GM18870 (cell line): ENCODE data around the gene NR6A1.
"Not testable (repeated sequence)": the region's sequence is repeated elsewhere in the genome, so short reads cannot be mapped to it uniquely, and the experiment has no call there.

Experiments
- ATAC-seq: cut with Tn5 transposase; IDR thresholded peaks from one replicate; pipeline ENCODE4 v1.9.1; 2021; ENCODE audit warnings: moderate library complexity; ENCODE audit not compliant: unreplicated experiment

NR6A1 gene

DNA sequence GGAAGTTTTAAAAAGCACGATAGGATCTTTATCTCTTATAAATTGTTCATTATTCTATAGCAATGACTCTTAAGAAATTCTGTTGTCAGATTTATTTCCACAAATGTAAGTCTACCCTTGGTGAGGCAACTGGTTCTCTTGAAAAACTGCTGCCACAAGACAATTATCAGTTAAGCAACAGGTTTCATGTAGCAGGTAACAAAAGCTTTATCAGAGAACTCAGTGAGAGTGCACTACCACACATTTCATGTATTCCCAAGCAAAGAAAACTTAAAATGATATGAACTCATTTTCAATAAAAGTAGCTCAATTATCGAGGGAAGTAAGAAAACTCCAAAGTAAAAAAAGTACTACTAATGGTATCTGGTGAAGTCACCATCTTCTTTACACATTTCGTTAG, 9.4 kb downstream of the NR6A1 start:
- no peak for ATAC-seq

DNA sequence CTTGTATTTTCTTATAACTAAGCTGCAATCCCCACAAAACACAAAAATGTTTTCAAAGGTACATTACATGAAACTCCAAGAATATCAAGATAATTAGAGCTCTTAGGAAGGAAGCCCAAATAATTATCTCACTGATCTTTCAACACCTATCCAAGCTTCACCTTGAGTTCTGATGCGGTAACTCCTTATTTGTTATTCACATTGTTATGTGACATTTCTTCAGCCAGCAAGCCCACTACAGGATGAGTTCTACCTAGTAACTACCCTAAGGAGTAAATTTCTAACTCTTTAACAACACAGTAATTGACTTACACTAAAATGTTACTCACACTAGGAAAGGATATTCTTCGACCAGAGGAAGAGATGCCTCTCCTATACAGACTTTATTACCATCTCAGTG, 9.9 kb downstream of the NR6A1 start:
- no peak for ATAC-seq

DNA sequence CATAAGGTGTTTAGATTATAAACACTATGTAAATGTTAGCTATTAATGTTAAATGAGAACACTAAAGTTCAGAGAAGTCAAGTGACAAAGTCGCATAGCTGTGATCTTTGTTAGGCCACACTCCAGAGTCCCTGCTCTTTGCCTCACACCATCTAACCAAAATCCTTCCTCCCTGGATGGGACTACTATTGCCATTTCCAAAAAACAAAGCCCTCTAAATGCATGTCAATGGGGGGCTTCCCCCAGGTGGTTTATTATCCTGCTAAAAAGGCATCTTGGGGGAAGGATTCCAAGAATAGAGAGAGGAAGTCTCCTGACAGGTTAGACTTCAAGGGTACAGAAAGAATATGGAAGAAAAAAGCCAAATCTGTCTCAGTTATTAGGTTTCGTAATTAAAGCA, 10.4 kb downstream of the NR6A1 start:
- ATAC-seq, result no peak

DNA sequence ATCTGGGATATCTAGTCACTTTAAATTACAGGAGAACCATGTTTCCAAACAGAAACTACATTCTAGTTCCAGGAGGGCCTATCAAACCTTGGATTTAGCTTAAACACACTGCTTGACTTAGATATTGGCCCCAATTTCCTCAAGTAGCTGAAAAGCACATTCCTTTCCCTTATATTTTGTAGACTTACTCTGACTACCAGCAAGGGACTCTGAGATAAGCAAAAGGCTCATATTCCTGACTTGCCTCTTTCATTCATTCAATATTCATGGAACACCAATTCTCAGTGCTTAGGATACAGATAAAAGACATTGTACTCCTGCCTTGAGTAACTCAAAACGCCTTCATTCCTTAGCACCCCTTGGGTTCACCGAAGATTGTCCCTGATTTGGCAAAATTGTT, 11.8 kb downstream of the NR6A1 start:
- ATAC-seq, result no peak

DNA sequence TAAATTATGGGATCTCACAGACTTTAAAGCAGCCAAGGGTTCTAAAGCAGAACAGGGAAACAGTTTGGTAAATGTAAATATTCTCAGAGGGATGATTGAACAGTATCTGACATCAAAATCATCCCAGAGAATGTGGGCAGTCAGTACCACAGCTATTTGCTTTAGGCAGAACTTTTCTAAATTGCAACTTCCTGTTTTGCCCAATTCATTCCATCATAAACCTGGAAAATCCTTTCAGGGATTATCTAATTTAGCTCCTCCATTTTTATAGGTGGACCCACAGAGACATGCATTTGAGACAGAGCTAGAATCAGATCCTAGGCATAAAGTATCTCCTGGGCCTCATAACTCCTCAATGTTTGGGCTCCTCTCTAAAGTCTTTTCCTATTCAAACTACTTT, 12.4 kb downstream of the NR6A1 start:
- no peak for ATAC-seq

DNA sequence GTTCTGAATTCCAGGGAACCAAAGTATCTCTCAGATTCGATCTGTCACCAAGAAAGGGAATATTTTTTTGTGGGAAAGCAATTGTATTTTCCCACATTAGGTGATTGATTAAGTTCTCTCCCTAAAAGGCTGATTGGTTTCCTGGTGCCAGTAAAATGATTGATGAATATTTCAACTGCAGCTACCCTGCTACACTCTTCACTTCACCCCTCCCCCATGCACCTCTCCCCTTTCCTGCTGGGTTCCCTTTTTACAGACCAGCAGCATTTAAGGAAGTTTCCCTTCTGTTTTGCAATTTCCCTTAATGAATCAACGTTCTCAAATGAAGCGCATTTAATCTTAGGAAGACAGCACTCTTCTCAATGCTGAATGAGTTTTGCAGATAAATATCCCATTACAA, 13.1 kb downstream of the NR6A1 start:
- ATAC-seq, result no peak

DNA sequence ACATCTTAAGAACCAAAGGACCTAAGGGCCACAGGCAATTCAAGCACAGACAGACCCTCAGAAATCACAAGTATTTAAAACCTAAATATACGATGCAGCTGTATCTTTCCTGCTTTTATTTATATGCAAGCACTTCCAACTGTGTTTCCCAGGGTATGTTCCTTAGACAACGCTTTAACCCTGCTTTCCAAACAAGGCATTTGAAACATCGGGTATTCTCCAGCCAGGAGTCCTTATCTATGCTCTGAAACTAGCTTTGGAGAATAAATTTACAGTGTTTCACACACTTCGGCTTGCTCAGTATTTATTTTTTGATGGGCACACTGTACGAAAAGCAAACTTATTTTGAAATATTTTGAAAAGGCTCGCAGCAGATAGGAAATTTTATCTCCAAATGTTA, 13.5 kb downstream of the NR6A1 start:
- no peak for ATAC-seq

DNA sequence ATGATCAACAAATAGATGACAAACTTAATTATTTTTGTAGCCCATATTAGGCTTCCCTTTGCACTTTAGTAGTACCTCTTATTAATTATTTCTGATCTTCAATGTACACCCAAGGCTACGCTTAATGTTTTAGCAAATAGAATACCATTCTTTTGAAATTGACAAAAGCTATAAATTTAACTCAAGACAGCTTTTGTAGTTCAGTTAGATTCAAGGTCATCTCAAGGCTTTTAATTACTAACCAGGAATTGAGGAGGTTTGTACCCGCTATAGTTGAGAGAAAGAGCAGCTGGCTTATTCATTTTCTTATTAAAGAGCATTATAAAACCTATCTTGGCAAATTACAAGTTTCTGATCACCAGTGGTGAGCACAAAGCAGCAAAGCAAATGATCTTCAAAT, 15.1 kb downstream of the NR6A1 start:
- no peak for ATAC-seq

DNA sequence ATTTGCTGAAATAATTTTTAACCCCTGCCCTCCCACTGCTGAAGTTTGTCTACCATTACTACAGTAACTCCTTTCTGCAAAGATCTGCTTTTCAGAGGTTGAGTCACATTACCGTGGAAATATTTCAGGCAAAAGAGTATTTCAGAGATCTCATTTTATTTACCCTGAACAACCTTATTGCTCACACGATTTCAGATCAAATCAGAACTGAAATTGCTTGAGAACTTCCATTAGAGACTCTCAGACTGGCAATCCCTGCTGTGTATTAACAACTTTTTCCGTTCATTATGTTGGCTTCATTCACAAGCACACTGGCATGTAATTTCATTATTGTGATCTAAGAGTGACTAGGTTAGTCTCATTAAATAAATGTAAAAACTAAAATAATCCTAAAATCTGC, 16.1 kb downstream of the NR6A1 start:
- ATAC-seq, result no peak

DNA sequence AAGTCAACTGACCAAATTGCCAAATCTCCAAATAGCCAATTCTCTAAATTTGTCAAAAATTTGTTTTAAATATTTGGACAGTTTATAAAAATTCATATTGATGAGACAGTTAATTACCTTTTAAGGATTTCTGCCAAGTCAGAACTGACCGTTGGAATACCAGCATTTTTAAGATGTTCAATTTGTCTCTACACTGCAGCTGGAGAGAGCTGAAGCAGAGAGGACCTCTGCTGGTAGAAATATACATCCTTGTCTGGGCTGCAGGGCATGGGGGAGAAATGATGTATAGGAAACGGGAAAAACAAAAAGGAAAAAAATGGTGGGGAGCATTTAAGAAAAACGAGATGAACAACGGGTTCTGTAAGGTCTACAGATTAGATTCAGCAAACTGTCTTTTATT, 16.8 kb downstream of the NR6A1 start:
- ATAC-seq, result no peak

DNA sequence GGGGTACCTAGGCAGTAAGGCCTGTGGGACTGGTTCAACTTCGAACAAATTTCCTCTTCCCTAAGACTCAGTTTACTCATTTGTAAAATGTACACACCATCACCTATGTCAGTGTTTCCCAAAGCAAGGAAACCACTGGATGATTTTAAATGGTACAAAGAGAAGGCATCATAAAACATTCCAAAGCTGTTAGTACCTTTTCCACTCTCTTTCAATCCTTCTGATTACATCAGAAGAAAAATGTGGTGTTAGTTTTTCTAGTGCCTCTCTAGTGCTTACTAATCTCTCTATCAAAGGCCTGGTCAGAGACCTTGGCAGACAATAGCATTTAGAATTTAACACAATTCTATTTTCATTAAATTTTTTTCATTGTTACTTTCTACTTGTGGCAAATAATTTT, 18.1 kb downstream of the NR6A1 start:
- ATAC-seq, result no peak

DNA sequence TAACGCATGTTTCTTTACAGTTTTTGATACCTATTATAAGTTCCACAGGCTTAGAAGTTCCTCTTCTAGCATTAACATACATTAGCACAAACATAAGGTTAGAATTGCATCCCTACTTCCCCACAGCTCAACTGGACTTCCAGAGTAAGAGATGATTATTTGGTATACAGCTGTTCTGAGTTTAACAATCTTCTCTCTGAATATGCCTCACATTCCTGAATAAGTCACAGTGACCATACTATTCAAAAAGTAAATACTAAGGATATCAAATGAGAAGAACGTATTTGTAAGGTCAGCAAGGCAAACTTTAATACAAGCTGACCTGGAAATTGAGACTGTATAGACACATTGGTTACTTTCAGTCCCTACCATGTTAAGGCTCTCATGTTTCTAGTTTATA, 21.3 kb downstream of the NR6A1 start:
- ATAC-seq, result no peak

DNA sequence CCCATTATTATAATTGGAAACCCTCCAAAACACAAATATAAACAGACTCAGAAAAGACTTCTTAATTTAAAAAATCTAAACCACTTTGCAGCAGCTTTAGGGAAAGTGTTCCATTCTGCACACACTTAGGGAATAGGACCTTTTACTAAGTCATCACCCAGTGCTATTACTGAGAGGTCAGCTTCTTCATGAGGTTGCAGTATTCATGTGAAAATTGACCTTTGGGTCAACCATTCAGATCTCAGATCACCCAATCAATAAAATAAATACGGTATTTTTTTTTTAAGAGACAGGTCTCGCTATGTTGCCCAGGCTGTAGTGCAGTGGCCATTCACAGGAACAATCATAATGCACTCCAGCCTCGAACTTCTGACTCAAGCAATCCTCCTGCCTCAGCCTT, 21.8 kb downstream of the NR6A1 start:
- no peak for ATAC-seq

DNA sequence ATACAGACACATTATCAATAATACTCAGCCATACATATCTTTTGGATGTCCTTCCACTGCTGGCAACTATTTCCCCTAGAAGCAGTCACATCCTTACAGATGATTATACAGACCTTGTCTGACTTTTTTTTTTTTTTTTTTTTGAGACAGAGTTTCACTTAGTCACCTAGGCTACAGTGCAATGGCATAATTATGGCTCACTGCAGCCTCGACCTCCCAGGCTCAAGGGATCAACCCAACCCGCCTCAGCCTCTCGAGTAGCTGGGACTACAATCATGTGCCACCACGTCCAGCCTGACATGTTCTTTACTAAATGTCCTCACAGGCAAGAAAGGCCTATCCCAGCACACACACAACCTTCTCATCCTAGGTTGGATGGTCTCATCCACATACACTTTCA, 24.0 kb downstream of the NR6A1 start:
- ATAC-seq, result no peak

DNA sequence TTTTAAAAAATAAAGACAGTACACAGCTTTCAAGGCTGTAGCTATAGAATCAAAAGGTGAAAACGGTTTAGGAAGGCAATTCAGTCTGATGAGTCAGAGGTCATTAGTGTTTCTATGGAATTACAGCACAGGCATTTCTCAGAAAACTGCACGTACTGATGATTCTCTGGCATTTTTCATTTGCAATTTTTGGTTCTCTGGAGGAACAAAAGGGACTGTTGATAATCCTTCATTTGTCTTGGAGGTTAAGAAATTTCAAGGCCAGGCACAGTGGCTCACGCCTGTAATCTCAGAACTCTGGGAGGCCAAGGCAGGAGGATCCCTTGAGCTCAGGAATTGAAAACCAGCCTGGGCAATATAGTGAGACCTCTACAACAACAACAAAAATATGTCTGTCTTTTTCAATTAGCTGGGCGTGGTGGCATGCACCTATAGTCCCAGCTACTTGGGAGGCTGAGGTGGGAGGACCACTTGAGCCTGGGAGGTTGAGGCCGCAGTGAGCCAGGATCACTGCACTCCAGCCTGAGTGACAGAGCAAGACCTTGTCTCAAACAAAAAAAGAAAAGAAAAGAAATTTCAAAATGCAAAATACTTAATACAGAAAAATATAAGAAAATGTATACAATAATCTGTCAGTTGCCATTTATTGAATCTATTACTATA, 27.3 kb downstream of the NR6A1 start:
- no peak for ATAC-seq

DNA sequence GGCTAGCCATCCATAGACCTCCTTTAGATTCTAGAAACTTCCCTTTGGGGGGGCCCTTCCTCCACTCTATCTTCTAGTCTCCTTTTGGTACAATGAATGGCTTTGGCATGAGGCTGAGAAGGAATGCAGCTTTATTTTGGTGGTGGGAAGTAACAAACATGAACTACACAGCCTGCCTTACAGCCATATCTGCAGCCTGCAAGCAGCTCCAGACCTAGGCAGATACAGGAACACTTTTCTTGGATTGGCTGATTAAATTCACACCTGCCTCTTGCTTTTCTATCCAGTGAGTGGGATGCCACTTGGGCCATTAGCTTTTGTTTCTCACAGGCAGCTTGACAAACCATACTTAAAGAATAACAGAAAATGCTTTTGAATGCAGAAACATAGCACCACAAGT, 28.2 kb downstream of the NR6A1 start:
- no peak for ATAC-seq

DNA sequence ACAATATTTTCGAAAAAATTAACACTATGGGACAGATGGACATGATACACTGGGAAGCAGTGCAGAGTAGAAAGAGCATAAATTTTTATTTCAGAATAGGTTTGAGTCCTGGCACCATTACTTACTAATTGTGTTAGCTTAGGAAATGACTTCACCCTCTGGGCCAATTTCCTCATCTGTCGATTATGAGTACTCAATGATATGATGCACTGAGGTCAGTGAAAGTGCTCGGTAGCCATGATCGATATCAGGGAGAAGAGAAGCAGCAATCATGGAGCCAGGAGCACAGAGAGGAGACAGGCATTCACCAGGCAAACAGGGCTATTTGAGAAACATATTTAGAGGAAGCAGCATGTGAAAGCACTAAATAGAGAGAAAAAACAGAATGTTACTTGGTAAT, 29.4 kb downstream of the NR6A1 start:
- no peak for ATAC-seq

DNA sequence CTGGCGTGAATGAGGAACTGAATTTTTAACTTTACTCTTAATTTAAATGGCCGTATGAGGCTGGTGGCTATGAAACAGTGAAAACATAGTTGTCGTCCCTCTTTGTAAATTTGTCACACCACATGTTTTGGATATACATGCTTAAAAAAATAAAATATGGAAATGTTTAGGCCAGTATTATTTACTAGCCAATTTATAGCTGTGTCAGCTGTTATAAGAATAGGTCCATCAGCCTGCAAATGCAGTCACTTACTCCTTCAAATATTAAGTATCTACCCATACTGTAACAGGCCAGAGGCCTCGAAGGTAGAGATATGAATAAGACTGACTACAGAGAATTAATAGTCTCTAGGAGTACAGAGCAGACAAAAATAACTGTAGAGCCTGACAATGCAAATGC, 30.0 kb downstream of the NR6A1 start:
- ATAC-seq, result no peak

DNA sequence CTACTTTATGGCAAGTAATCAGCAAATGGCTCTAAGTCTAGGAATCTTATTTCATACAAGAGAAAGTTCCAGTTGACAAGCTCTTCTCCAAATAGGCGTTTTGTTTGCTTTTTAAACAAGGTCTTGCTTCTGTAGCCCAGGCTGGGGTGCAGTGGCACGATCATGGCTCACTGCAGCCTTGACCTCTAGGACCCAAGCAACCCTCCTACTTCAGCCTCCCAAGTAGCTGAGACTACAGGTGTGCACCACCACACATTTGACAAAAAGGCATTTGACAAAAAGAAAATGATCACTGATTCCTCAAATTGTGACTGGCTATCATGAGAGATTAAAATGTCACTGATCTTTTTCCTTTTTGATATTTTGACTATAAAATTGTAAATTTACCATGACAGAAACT, 31.8 kb downstream of the NR6A1 start:
- ATAC-seq, result no peak

DNA sequence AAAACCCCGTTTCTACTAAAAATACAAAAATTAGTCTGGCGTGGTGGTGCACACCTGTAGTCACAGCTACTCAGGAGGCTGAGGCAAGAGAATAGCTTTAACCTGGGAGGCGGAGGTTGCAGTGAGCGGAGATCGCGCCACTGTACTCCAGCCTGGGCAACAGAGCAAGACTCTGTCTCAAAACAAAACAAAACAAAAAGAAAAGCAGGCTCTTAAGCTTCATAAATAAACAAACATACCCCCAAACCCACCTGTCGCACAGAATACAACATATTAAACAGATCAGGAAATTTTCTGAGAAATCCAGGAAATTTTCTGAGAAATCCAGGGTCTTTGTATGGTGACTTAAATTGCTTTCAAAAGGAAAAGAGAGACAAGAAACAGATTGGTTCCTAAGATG, 33.0 kb downstream of the NR6A1 start:
- ATAC-seq, result not testable (repeated sequence)

DNA sequence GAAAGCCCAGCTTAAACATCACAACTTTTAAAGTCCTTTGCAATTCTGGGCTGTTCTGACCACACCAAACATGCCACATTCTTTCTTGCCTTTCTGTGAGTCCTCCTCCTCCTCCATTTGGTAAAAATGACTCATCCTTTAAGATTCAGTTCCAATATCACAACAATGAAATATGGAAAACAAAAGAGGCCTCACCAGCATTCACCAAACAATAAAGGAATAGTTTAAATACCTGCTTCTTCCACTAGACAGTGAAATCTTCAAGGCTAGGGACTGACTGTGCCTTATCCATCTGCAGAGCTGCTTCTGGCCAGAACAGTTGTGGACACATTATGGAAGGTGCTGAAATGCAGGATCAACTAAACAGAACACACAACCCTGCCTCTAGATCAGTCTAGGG, 36.0 kb downstream of the NR6A1 start:
- ATAC-seq, result no peak

DNA sequence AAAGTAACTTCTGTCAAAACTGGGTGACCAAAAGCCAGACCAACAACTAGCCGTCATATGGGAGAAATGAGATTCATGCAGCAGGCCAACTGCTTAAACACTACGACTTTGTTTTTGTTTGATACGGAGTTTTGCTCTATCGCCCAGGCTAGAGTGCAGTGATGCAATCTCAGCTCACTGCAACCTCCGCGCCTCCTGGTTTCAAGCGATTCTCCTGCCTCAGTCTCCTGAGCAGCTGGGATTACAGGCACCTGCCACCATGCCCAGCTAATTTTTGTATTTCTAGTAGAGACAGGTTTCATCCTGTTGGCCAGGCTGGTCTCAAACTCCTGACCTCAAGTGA, 36.4 kb downstream of the NR6A1 start:
- not testable (repeated sequence) for ATAC-seq

DNA sequence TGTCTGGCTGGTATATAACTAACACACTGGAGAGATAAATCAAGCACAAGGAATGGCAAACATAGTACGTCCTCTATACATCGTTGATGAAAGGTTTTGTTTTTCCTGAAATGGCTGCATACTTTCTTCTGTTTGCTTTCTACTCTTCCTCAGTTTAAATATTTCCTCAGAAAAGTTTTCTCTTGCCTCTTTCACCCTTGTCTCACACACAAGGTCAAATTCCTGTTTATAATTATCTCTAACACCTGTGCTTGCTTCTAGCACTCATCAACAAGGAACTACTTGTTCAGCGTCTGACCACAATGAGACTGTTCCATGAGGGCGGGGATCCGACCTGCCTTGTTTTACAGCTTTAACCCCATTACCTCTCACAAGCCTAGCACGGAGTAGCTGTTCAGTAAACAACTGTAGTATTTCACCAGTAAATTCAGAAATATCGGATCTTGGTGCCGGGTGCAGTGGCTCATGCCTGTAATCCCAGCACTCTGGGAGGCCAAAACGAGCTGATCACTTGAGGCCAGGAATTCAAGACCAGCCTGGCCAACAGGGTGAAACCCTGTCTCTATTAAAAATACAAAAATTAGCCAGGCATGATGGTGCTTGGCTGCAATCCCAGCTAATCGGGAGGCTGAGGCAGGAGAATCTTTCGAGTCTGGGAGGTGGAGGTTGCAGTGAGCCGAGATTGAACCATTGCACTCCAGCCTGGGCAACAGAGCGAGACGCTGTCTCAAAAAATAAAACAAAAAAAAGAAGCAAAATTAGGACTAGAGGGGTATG, 37.0 kb downstream of the NR6A1 start:
- ATAC-seq, result no peak
